Stimulated activated CD8-positive, alpha-beta memory T cell treated with anti-CD3 and anti-CD28 coated beads, Interleukin-15, amount 100 ng/mL, for 24 hours (primary cell): ENCODE data around the gene RPL12.

ENCODE experiments used
- DNase-seq: peaks from one replicate; pipeline ENCODE4 v3.0.0-alpha.2; 2020; ENCODE audit warnings: low read depth

Gene RPL12

GRCh38 chr9:127438394-127438793 lies 12.8 kb downstream of the RPL12 start:
- no peak for DNase-seq

- DNase-seq = no peak
Observed at GRCh38 chr9:127437497-127438264, 13.5 kb downstream of the RPL12 start.

DNA sequence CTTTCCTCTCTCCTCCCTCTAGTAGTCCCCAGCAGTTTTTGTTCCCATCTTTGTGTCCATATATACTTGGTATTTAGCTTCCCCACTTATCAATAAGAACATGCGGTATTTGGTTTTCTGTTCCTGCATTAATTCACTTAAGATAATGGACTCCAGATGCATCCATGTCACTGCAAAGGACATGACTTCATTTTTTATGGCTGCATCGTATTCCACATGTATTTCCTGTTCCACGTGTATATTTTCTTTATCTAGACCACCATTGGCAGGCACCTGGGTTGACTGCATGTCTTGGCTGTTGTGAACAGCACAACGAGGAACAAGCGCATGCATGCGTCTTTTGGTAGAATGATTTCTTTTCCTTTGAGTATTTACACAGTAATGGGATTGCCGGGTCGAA lies 20.8 kb downstream of the RPL12 start:
- no peak for DNase-seq

GRCh38 chr9:127428348-127428747 lies 22.9 kb downstream of the RPL12 start:
- DNase-seq = no peak

GRCh38 chr9:127426756-127427155 lies 24.4 kb downstream of the RPL12 start:
- no peak for DNase-seq

DNA sequence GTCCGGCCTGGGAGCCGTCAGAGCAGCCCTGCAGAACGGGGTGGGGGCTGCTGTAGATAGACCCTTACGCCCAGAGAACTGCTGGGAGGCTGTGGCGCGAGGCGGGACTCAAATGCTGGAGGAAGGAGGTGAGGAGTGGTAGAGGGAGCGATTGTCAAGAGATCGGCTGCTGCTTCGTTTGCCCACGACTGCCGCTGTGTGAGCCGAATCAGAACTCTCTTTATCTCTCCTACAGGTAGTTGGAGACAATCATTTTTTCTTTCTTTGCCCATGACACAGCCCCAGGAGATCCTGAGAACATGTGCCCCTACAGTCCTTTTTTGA lies 26.6 kb downstream of the RPL12 start:
- no peak for DNase-seq

DNA sequence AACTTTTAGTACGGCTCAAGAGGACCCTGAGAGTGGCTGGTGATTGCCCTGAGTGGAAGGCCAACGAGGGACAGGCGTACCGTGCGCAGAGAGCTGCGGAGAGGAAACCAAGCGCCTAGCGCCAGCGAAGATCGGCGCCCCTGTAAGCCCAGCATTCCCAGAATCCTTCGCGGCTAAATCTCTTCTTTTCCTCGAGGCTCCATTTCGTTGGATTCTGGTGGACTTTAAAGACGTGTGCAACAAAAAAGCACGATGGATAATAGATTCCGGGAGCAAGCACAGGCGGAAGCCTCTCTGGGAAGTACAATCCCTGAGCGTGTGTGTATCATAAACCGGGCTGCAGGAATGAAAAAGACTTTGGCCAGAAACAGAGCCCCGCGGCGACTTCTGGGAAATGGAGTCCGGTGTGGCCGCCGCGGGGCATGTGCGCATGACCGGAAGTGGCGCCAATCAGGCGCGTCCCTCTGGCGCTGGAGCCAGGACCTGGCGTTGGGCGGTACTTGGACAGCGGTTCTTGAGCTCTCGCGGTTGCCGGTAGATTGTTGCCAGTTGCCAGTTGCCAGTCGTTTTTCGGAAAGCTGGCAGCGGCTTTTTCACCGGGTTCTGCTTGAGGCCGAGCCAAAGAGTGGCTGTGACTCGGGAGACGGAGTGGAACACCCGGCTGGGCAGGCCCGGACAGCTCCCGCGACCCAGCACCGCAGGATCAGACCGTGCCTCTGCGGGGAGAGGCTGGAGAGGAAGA lies 27.1 kb downstream of the RPL12 start, which contains the start of gene ZNF79:
TSS of gene ZNF79 (plus strand) at position 449 of the 742 bp plus-strand sequence. CDS start 406 bp downstream, outside the sequence.
- peak; percentile 91 for DNase-seq

GRCh38 chr9:127423476-127423933 lies 27.7 kb downstream of the RPL12 start:
- no peak for DNase-seq

DNA sequence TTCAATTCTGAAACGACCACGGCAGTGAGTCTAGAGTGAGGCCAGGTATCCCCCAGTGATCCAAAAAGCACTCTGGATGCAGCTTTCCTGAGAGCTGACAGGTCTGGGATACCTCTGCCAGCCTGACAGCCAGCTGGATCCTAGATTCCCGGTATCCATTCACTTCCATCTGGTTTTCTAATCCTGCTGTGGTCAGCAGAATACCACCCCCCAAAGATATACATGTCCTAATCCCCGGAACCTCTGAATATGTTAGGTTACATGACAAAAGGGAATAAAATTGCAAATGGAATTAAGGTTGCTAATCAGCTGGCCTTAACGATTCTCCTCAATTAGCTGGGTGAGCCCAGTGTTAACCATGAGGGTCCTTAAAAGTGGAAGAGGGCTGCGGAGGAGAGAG lies 28.4 kb downstream of the RPL12 start:
- no peak for DNase-seq

DNA sequence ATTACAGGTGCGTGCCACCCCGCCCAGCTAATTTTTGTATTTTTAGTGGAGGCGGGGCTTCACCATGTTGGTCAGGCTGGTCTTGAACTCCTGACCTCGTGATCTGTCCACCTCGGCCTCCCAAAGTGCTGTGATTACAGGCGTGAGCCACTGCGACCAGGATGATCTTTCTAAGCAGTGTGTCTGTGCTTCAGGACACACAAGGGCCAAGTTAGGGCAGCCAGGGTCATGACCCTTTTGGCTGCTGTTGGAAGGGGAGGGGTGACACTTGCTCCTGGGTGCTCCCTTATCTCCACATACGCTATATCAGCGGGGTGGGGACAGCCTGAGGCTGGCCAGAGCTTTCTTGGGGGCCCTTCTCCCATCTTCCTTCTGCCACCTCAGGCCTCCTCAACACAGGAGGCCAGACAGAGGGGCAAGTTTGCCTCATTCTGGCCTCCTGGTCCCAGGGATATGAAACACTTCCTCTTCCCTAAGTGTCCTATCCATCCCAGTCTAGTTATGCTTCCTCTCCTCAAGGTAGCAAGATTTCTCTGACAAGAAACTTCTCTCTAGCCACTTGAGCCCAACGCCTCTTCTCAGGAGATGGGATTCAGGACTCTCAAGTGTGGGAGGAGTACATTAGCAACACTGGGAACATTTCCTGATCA lies 28.9 kb downstream of the RPL12 start:
- no peak for DNase-seq

DNA sequence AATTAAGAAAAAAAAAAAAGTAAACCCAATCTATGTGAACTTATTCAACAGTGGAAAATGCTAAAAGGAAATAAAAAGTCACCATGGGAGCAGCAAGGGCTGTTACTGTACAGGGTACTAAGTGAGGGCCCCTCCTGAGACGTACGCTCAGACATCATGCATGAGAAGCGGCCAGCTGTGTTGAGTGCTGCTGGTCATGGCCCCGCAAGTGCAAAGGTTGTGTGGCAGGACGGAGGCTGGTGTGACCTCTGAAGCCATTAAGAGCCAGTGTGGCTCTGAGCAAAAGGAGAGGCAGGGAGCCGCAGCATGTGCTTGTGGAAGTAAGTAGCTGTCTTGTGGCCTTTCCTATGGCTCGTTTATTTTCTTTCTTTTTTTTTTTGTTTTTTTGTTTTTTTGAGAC lies 30.1 kb downstream of the RPL12 start:
- no peak for DNase-seq

DNA sequence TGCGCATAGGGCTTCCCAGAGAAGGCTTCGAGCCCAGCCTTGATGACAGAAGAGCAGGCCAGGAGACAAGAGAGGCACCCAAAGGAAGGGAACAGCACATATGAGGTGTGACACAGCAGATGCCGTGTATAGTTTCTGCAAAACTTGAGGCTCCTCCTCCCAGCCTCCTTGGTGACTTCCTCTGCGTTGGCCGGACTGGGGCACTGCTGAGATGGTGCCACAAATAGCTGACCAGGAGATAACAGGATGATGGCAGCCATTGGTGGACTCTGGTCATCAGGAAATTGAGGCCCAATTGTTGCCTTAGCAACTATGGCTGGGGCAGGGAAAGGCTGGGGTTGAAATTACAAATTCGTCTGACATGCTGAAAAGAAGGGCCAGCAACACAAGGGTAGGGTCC lies 31.9 kb downstream of the RPL12 start:
- DNase-seq = no peak

DNA sequence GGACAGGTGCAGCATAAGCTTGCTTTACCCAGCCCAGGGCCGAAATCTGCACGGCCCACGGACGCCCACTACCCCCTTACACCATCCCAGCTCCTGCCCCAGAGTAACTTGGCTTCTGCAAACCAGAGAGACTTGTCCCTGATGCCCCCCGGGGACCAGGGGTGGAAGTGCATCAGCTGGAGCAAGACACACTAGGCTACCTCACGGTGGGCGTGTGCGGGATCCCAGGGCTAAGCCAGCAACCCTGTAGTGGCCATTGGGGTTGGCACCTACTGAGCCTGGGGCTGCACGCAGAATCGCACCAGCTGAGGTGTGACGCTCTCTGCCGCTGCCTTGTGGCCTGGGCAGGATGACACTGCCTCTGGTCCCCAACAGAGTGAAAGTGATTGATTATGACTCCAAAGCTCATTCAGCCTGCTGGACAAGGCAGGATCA lies 33.2 kb downstream of the RPL12 start:
- DNase-seq = no peak

DNA sequence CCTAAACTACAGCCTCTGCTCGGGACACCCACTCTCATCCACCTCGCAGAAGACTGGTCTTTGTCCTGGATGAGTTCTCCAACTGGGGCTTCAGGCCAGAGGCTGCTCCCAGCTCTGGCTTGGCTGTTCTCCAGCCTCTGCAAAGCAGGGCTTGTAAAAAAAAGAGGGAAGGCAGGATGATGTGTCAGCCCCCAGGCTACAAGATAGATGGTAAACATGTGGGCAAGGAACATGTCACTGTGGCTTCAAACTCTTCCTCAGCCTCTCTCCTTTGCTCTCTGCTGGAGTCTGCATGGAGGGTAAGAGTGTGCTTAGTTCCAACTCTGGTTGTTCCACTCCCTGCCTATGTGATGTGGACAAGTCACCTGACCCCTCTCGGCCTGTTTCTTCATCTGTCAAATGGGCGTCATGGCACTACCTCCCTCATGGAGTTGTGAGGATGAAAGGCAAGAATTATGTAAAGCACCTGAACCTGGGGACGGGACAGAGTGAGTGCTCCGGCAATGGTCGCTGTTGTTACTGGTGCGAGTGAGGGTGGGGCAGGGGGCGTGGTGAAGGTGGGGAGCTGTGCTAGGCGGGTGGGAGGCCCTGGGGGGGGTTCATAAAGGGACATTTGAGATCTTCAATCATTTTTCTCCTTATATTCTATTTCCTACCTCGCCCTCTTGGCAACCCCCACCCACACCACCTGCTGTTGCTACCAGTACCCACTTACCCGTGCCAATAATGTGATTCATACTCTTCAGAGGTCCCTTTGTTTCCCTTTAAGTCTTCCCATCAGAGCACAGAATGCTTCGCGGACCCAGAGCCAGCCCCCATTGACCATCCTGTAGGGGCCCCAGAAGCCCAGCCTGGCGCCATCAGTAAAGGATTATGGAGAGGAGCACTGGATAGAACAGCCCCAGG lies 33.8 kb downstream of the RPL12 start:
- DNase-seq = no peak

DNA sequence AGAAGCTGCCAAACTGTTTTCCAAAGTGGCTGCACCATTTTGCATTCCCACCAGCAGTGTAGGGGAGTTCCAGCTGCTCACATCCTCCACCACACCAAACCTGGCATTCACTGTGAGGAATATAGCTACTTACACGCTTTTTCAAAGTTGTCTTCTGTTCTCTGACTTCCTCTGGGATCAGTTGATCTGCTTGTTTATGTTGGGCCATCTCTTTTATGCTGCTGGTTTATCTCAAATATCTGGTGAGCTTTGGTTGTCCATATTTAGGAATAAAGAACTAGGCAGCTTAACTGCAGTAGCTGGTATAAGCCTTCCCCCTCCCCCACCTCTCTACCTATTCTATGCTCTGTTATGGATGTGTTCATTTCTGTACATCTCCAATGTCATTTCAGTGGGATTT lies 35.5 kb downstream of the RPL12 start:
- DNase-seq = no peak

DNA sequence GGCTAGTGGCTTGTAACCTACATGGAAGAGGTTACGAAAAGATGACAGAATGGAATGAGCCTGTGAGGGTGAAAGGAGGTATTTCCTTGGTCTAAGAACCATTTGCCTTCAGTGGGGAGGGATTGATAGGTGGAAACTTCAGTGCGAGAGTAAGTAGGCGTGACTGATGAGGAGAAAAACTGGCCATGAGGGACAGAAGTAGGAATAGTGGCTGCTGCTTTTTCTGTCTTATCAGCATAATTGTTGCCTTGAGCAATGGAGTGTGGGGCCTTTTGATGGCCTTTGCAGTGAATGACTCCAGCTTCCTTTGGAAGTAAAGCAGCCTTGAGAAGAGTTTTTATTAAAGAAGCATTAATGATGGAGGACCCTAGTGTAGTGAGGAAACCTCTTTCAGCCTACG lies 36.1 kb downstream of the RPL12 start:
- DNase-seq = no peak

- DNase-seq = no peak
Observed at GRCh38 chr9:127411122-127411521, 40.1 kb downstream of the RPL12 start.

DNA sequence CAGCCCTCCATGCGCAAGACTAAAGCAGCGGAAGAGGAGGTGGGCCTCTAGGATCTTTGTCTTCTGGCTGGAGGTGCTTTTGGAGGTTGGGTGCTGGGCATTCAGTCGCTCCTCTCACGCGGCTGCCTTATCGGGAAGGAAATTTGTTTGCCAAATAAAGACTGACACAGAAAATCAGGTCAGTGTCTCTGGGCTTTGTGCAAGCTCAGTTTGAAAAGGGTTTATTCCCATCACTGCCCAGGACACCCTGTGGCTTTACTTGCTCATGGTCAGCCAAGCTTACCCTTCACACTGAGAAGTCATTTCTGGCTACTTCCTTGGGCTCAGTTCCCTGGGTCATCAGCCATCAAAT lies 43.7 kb downstream of the RPL12 start:
- DNase-seq = no peak

GRCh38 chr9:127406799-127407491 lies 44.3 kb downstream of the RPL12 start:
- no peak for DNase-seq

- no peak for DNase-seq
Observed at GRCh38 chr9:127405344-127406125, 45.7 kb downstream of the RPL12 start.

DNA sequence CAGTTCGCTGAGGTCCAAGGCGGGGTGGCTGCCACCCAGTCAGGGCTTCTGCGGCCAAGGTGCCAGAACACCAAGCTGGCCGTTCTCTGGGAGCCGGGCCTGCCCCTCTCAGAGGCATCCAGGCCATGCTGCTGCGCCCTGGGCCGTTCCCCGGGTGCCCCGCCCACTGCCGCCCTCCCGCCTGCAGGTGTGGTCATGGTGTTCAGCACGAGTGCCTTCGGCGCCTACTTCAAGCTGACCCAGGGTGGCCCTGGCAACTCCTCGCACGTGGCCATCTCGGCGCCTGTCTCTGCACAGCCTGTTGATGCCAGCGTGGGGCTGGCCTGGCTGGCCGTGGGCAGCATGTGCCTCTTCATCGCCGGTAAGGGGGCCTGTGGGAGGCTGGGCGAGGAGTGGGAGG lies 46.6 kb downstream of the RPL12 start:
- no peak for DNase-seq
